Right atrium auricular region (tissue), 2 donors: ENCODE data around the gene HIGD1C. TPM values are rescaled to one million over a fixed set of nuclear protein-coding genes. Genes with fewer than 3 reads are reported as not detected.

Source experiments
- DNase-seq: peaks from one replicate; pipeline ENCODE4 v3.0.0-alpha.2; 2019; ENCODE audit warnings: low spot score
- H3K27ac ChIP-seq, 2 donors: fragments of 200-600 bp; sonication (generic); 1 replicate in 1 of 2; 2 replicates in 1 of 2; pipeline ENCODE4 v1.5.1; 2016 to 2019
- H3K27me3 ChIP-seq, 2 donors: fragments of 200-600 bp; sonication (generic); one replicate each; pipeline versions ENCODE4 v1.5.1 to v1.6.0; 2017 to 2019
- H3K36me3 ChIP-seq: fragments of 200-600 bp; sonication (generic); one replicate; pipeline ENCODE4 v1.5.1; 2016
- H3K4me1 ChIP-seq, 2 donors: fragments of 200-600 bp; sonication (generic); one replicate each; pipeline versions ENCODE4 v1.5.1 to v1.6.0; 2017 to 2019
- H3K4me3 ChIP-seq, 2 donors: fragments of 200-600 bp; sonication (generic); 1 replicate in 1 of 2; 2 replicates in 1 of 2; pipeline ENCODE4 v1.5.1; 2017 to 2019; ENCODE audit warnings: mild to moderate bottlenecking in 1 of 2, moderate library complexity in 1 of 2
- H3K9me3 ChIP-seq, 2 donors: fragments of 200-600 bp; sonication (generic); one replicate each; pipeline ENCODE4 v1.5.1; 2019
- total RNA-seq, 2 donors: library from RNA; depleted of rRNA; stranded (reverse); fragments of >200 nt; gene quantifications; one replicate each; pipeline ENCODE4 v1.1.0, GENCODE V29; 2016
- TF ChIP-seq, protein P1 (sequence below), 2 donors: fragments of 200-600 bp; sonication (generic); IDR thresholded peaks; one replicate each; pipeline ENCODE4 v1.5.1; 2019; ENCODE audit warnings: antibody characterized with exemption in 2 of 2

Gene HIGD1C
- total RNA-seq, 2 donors from 2014 or later: not detected

DNA sequence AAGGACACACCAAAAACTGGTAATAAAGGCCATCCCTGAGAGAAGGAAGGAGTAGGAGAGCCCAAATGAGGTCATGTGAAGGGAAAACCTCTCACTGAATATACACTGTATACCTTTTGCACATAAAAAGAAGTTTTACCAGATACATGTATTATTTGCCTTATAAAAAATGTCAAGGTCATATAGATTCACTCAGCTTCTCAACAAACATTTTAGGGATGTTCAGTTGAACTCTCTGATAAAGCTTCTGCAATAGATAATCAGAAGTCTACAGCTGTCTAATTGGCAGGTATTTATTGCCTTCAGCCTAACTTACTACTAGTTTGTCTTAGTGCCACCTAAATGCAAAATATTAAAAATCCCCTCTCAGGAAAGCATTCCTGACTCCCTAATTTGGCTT lies 65.1 kb downstream of the HIGD1C start:
- TF ChIP-seq, protein P1, sequence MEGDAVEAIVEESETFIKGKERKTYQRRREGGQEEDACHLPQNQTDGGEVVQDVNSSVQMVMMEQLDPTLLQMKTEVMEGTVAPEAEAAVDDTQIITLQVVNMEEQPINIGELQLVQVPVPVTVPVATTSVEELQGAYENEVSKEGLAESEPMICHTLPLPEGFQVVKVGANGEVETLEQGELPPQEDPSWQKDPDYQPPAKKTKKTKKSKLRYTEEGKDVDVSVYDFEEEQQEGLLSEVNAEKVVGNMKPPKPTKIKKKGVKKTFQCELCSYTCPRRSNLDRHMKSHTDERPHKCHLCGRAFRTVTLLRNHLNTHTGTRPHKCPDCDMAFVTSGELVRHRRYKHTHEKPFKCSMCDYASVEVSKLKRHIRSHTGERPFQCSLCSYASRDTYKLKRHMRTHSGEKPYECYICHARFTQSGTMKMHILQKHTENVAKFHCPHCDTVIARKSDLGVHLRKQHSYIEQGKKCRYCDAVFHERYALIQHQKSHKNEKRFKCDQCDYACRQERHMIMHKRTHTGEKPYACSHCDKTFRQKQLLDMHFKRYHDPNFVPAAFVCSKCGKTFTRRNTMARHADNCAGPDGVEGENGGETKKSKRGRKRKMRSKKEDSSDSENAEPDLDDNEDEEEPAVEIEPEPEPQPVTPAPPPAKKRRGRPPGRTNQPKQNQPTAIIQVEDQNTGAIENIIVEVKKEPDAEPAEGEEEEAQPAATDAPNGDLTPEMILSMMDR (IDR thresholded peaks at IDR 0.05): no peak
- Histone ChIP-seq H3K27me3 (no peaks in the 10 kb centered on the region), H3K9me3 (no peaks in the 10 kb centered on the region), H3K4me3 (no peak overlapping the region), H3K27ac (no peak overlapping the region), H3K4me1 (peaks cover 0 to 26% of the 10 kb centered on the region in 2 donors), H3K36me3 (no peaks in the 10 kb centered on the region)
- no peak for DNase-seq

DNA sequence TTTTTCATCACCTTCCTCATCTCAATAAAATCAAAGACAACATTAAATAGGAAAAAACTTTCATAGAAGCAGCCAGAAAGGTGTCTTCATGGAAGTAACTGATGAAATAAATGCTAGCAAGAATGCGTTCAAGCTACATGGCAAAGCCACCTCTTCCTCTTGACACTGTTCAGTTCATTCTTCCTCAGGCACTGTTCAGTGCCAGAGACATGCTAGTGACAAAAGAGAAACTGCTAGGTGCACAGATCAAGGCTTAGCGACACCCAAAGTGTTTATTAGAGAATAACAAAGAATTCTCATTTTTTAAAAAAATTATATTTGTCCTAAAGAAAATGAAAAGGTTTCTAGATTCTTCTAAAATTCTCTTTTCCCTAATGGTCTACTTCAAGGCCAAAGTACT lies 66.6 kb downstream of the HIGD1C start:
- Histone ChIP-seq H3K9me3 (no peaks in the 10 kb centered on the region), H3K4me1 (peaks cover 0 to 25% of the 10 kb centered on the region in 2 donors), H3K4me3 (no peak overlapping the region), H3K36me3 (no peaks in the 10 kb centered on the region), H3K27me3 (no peaks in the 10 kb centered on the region), H3K27ac (no peak overlapping the region)
- no peak for DNase-seq
- TF ChIP-seq, protein P1 (IDR thresholded peaks at IDR 0.05): no peak

DNA sequence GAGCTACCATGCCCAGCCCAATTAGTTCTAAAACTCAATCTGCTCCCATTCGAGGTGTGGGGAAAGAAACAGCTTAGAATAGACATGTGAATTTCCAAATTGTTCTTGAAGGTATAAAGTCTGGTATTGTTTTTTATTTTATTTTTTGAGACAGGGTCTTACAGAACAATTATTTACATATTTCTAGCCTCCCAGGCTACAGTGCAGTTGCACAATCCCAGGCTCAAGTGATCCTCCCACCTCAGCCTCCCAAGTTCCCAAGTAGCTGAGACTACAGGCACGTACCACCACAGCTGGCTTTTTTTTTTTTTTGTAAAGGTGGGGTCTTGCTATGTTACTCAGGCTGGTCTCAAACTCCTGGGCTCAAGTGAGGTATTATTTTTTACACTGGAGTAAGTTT lies 67.6 kb downstream of the HIGD1C start:
- no peak overlapping the region for H3K27ac ChIP-seq

More for the DNA sequence above, 67.6 kb downstream of the HIGD1C start:
- no peak for DNase-seq
- H3K36me3 ChIP-seq: no peaks in the 10 kb centered on the region
- no peak overlapping the region for H3K4me3 ChIP-seq
- H3K4me1 ChIP-seq: peaks cover 0 to 32% of the 10 kb centered on the region in 2 donors
- TF ChIP-seq, protein P1 (IDR thresholded peaks at IDR 0.05): no peak
- no peaks in the 10 kb centered on the region for H3K9me3 ChIP-seq
- no peaks in the 10 kb centered on the region for H3K27me3 ChIP-seq

Other genes with a start within 250 kb of the HIGD1C start
- 10 to 100 TPM; 10.0 to 17.5 TPM for gene ATF1, start 188.4 kb upstream of the HIGD1C start, total RNA-seq
- gene TMPRSS12, start 109.6 kb upstream of the HIGD1C start, total RNA-seq: not detected
- gene SLC11A2, start 73.8 kb downstream of the HIGD1C start, total RNA-seq: 10 to 100 TPM; 25.5 to 40.9 TPM
- 10 to 100 TPM; 22.8 to 27.2 TPM for gene LETMD1, start 95.8 kb downstream of the HIGD1C start, total RNA-seq
- gene CSRNP2, start 131.1 kb downstream of the HIGD1C start, total RNA-seq: 10 to 100 TPM; 17.1 to 19.4 TPM
- 1 to 10 TPM; 8.6 to 9.6 TPM for gene TFCP2, start 220.6 kb downstream of the HIGD1C start, total RNA-seq